Panc1 (cell line): ENCODE measurements around the gene SLC9A8. TPM values are rescaled to one million over a fixed set of nuclear protein-coding genes. Genes with fewer than 3 reads are reported as not detected.

Source experiments
- ATAC-seq: fragments of 200-7000 bp; cut with Tn5 transposase; 2 replicates; pipeline ENCODE4 v1.9.1; 2020; ENCODE audit warnings: mild to moderate bottlenecking, moderate library complexity
- BruUV-seq: library from RNA; stranded (reverse); fragments of 400-500 nt; replicated peaks from 2 replicates; lab custom pipeline; 2021; lab: Mats Ljungman, UMichigan
- CTCF ChIA-PET: fragments of 300-600 bp; sonication (Branson Sonifier 250); formaldehyde crosslinking; loops from one replicate; lab custom pipeline; 2022; ENCODE audit warnings: antibody characterized with exemption; lab: Charles Lee
- POLR2A ChIA-PET: fragments of 300-600 bp; sonication (Branson Sonifier 250); formaldehyde crosslinking; loops from one replicate; lab custom pipeline; 2022; ENCODE audit warnings: antibody characterized with exemption; lab: Charles Lee
- DNase-seq: peaks from one replicate; pipeline ENCODE4 v3.0.0-alpha.2; 2010; ENCODE audit warnings: low read depth, low spot score
- H3K27ac ChIP-seq: 2 replicates; pipeline ENCODE4 v1.5.1; 2011; ENCODE audit warnings: mild to moderate bottlenecking, low read length, inconsistent platforms
- H3K27me3 ChIP-seq: fragments of 200-500 bp; sonication (Bioruptor generic); 2 replicates; pipeline ENCODE4 v1.6.0; 2014; ENCODE audit warnings: low read length, inconsistent platforms; ENCODE audit not compliant: control insufficient read depth, insufficient read depth
- H3K36me3 ChIP-seq: fragments of 200-500 bp; sonication (Bioruptor generic); 2 replicates; pipeline ENCODE4 v1.5.1; 2014; ENCODE audit warnings: inconsistent platforms, mild to moderate bottlenecking, low read length, moderate library complexity; ENCODE audit not compliant: control insufficient read depth, insufficient read depth
- H3K4me1 ChIP-seq: 2 replicates; pipeline ENCODE4 v1.5.1; 2011; ENCODE audit warnings: inconsistent platforms, mild to moderate bottlenecking, low read length, moderate library complexity; ENCODE audit not compliant: control insufficient read depth, insufficient read depth
- H3K4me3 ChIP-seq, 2 experiments: 2 replicates each; pipeline ENCODE4 v1.5.1; 2011 to 2012; ENCODE audit warnings: low read depth in 2 of 2, low read length in 2 of 2, mild to moderate bottlenecking in 2 of 2, inconsistent platforms in 1 of 2, moderate library complexity in 1 of 2
- H3K9me3 ChIP-seq: fragments of 200-500 bp; sonication (Bioruptor generic); 2 replicates; pipeline ENCODE4 v1.5.1; 2014; ENCODE audit warnings: low read depth, mild to moderate bottlenecking, inconsistent platforms, low read length, moderate library complexity; ENCODE audit not compliant: control insufficient read depth, insufficient read depth
- CTCF ChIP-seq: fragments of 450-650 bp; IDR thresholded peaks from 2 replicates; pipeline ENCODE4 v1.5.1; 2017; ENCODE audit warnings: mild to moderate bottlenecking
- POLR2AphosphoS5 ChIP-seq: IDR thresholded peaks from 2 replicates; pipeline ENCODE4 v1.6.1; 2012; ENCODE audit warnings: mild to moderate bottlenecking, low read depth, low read length, moderate library complexity
- SIN3A ChIP-seq: IDR thresholded peaks from 2 replicates; pipeline ENCODE4 v1.6.1; 2012; ENCODE audit warnings: low read depth, mild to moderate bottlenecking, low read length, moderate library complexity, borderline replicate concordance; ENCODE audit not compliant: insufficient read depth
- TCF7L2 ChIP-seq: IDR thresholded peaks from 2 replicates; pipeline ENCODE4 v1.6.1; 2011; ENCODE audit warnings: mild to moderate bottlenecking, low read depth, low read length, inconsistent platforms
- in situ Hi-C: cut with HindIII; loops from 2 replicates; pipeline ENCODE4 v1.10.0; 2016; ENCODE audit warnings: low sequenced_read_pairs, low pct_unique_long_range_greater_than_20kb
- intact Hi-C: fragments of 100-400 bp; cut with micrococcal nuclease; formaldehyde crosslinking; loops from one replicate; pipeline ENCODE4 v1.10.0; 2022; ENCODE audit not compliant: unreplicated experiment
- total RNA-seq: library from RNA; stranded (reverse); gene quantifications from one replicate; pipeline ENCODE4 v1.2.1, GENCODE V29; 2021; ENCODE audit not compliant: unreplicated experiment
- TF ChIP-seq, protein P1 (sequence below), 2 experiments: IDR thresholded peaks; 2 replicates each; pipeline ENCODE4 v1.6.1; 2011 to 2012; ENCODE audit warnings: low read depth in 2 of 2, control low read depth in 1 of 2, low read length in 1 of 2, mild to moderate bottlenecking in 1 of 2, moderate library complexity in 1 of 2; ENCODE audit not compliant: insufficient read depth in 1 of 2

Gene SLC9A8
- total RNA-seq, 1 experiment from 2014 or later, result 6.7 TPM

GRCh38 chr20:49787371-49788357 is 25.0 kb upstream of the SLC9A8 start:
- Histone ChIP-seq H3K36me3 (no peaks in the 10 kb centered on the region), H3K9me3 (no peaks in the 10 kb centered on the region), H3K27ac (no peak overlapping the region), H3K4me3 (no peak overlapping the region), H3K27me3 (no peaks in the 10 kb centered on the region), H3K4me1 (no peaks in the 10 kb centered on the region)
- intact Hi-C loops, result no loop called here
- TF ChIP-seq, protein P1, sequence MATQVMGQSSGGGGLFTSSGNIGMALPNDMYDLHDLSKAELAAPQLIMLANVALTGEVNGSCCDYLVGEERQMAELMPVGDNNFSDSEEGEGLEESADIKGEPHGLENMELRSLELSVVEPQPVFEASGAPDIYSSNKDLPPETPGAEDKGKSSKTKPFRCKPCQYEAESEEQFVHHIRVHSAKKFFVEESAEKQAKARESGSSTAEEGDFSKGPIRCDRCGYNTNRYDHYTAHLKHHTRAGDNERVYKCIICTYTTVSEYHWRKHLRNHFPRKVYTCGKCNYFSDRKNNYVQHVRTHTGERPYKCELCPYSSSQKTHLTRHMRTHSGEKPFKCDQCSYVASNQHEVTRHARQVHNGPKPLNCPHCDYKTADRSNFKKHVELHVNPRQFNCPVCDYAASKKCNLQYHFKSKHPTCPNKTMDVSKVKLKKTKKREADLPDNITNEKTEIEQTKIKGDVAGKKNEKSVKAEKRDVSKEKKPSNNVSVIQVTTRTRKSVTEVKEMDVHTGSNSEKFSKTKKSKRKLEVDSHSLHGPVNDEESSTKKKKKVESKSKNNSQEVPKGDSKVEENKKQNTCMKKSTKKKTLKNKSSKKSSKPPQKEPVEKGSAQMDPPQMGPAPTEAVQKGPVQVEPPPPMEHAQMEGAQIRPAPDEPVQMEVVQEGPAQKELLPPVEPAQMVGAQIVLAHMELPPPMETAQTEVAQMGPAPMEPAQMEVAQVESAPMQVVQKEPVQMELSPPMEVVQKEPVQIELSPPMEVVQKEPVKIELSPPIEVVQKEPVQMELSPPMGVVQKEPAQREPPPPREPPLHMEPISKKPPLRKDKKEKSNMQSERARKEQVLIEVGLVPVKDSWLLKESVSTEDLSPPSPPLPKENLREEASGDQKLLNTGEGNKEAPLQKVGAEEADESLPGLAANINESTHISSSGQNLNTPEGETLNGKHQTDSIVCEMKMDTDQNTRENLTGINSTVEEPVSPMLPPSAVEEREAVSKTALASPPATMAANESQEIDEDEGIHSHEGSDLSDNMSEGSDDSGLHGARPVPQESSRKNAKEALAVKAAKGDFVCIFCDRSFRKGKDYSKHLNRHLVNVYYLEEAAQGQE (IDR thresholded peaks at IDR 0.05; ENCODE audit: insufficient read depth in 1 of 2, low read depth in 2 of 2, low read length in 1 of 2), result no peak
- BruUV-seq, result no TSS peak
- DNase-seq, result no peak
- CTCF ChIA-PET, result no interaction called here
- POLR2A ChIA-PET, result no interaction called here
- no peak for ATAC-seq
- in situ Hi-C loops, result no loop called here

DNA sequence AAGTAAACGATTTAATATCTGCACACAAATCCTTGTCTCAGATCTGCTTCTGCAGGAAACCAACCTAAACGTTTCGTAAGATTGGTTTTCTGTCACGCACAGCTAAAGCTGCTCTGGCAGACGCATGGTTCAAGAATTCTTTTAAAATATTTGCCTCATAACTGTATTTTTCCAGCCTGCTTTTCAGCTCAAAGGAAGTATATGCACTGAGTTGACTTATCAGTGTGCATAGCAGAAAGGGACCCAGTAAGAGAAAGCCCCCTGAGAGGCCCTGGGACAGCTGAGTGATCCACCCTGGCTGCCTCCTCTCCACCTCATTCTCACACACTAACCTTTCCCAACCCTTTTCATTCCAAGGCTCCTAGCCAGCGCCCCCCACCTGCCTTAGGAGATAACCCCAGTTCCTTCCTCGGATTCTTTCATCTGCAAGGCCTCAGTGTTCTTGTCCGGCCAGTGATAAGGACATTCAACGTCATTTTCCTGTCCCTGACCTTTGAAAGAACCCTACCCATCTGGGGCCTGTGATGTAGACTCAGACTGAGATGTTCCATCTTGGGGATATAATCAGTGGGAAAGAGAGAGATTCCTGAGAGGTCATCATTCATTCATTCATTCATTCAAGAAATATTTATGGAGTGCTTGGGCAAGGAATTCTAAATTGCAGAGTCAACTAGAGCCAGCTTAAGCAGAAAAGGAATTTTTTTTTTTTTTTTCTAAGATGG is 22.4 kb upstream of the SLC9A8 start:
- in situ Hi-C loops, result no loop called here
- POLR2A ChIA-PET, result no interaction called here
- no peak for TF ChIP-seq POLR2AphosphoS5
- TF ChIP-seq TCF7L2, result no peak
- no peak for TF ChIP-seq SIN3A
- no peak for TF ChIP-seq CTCF
- TF ChIP-seq, protein P1 (IDR thresholded peaks at IDR 0.05; ENCODE audit: insufficient read depth in 1 of 2, low read depth in 2 of 2, low read length in 1 of 2), result no peak
- Histone ChIP-seq H3K36me3 (no peaks in the 10 kb centered on the region), H3K27ac (no peak overlapping the region), H3K27me3 (no peaks in the 10 kb centered on the region), H3K9me3 (no peaks in the 10 kb centered on the region), H3K4me1 (no peaks in the 10 kb centered on the region), H3K4me3 (no peak overlapping the region)
- DNase-seq, result no peak
- peak; percentile 12; the same call in 1 of the 2 replicates for ATAC-seq
- no TSS peak for BruUV-seq
- intact Hi-C loops, result no loop called here
- CTCF ChIA-PET, result no interaction called here
